ENCODE results near the gene CACNB2. TPM values are rescaled to one million over a fixed set of nuclear protein-coding genes. Genes with fewer than 3 reads are reported as not detected.

Gene CACNB2
- total RNA-seq, 1 donor, result 2.1 TPM

- DNase-seq (ENCODE audit: low read depth), result peak; percentile 20
- no peak overlapping the region for H3K4me3 ChIP-seq (ENCODE audit: low read depth, low read length)
- no peak for TF ChIP-seq CTCF (IDR thresholded peaks at IDR 0.05; ENCODE audit: insufficient read depth, low read length)
Measured at GRCh38 chr10:18195060-18195799, 55.0 kb downstream of the CACNB2 start.

- DNase-seq (ENCODE audit: low read depth), result peak; percentile 53
- no peak overlapping the region for H3K4me3 ChIP-seq (ENCODE audit: low read depth, low read length)
Measured at GRCh38 chr10:18196806-18197550, 56.8 kb downstream of the CACNB2 start.

GRCh38 chr10:18197706-18198105 is 57.5 kb downstream of the CACNB2 start:
- TF ChIP-seq CTCF (IDR thresholded peaks at IDR 0.05; ENCODE audit: insufficient read depth, low read length), result no peak
- H3K4me3 ChIP-seq (ENCODE audit: low read depth, low read length), result no peak overlapping the region
- no peak for DNase-seq (ENCODE audit: low read depth)

More at GRCh38 chr10:18196806-18197550, 56.8 kb downstream of the CACNB2 start:
- TF ChIP-seq CTCF (IDR thresholded peaks at IDR 0.05; ENCODE audit: insufficient read depth, low read length), result no peak

GRCh38 chr10:18201877-18202276 is 61.7 kb downstream of the CACNB2 start:
- no peak overlapping the region for H3K4me3 ChIP-seq (ENCODE audit: low read depth, low read length)
- DNase-seq (ENCODE audit: low read depth), result no peak
- TF ChIP-seq CTCF (IDR thresholded peaks at IDR 0.05; ENCODE audit: insufficient read depth, low read length), result no peak

- TF ChIP-seq CTCF (IDR thresholded peaks at IDR 0.05; ENCODE audit: insufficient read depth, low read length), result no peak
- peak; percentile 32 for DNase-seq (ENCODE audit: low read depth)
- H3K4me3 ChIP-seq (ENCODE audit: low read depth, low read length), result no peak overlapping the region
Measured at GRCh38 chr10:18202680-18203460, 62.6 kb downstream of the CACNB2 start.

- no peak for TF ChIP-seq CTCF (IDR thresholded peaks at IDR 0.05; ENCODE audit: insufficient read depth, low read length)
- no peak overlapping the region for H3K4me3 ChIP-seq (ENCODE audit: low read depth, low read length)
- DNase-seq (ENCODE audit: low read depth), result no peak
Measured at GRCh38 chr10:18203471-18203870, 63.2 kb downstream of the CACNB2 start.

All from fibroblast of the aortic adventitia (primary cell).